H1 (cell line): ENCODE data around the gene VSTM4. TPM values are rescaled to one million over a fixed set of nuclear protein-coding genes. Genes with fewer than 3 reads are reported as not detected.

Experiments used
- CBX8 ChIP-seq: fragments of 300-800, 300-1000 bp; sonication (generic); IDR thresholded peaks from 2 replicates; pipeline ENCODE4 v1.7.1; 2016; ENCODE audit warnings: low read depth, low read length, borderline replicate concordance
- GABPA ChIP-seq: IDR thresholded peaks from 2 replicates; pipeline ENCODE4 v1.6.1; 2011; ENCODE audit warnings: mild to moderate bottlenecking, low read length, moderate library complexity, borderline replicate concordance; ENCODE audit not compliant: insufficient read depth
- POLR2AphosphoS5 ChIP-seq: IDR thresholded peaks from 2 replicates; pipeline ENCODE4 v1.6.1; 2011; ENCODE audit warnings: low read depth, low read length
- RXRA ChIP-seq: IDR thresholded peaks from 2 replicates; pipeline ENCODE4 v1.6.1; 2011; ENCODE audit warnings: low read depth, mild to moderate bottlenecking, low read length, moderate library complexity; ENCODE audit not compliant: insufficient read depth
- polyA plus RNA-seq, 7 experiments: library from polyadenylated mRNA; depleted of rRNA in 3 of 7; stranded (reverse) in 5 of 7; unstranded in 2 of 7; fragments of >200 nt in 5 of 7; fragments of 200-250 nt in 2 of 7; gene quantifications; 1 replicate in 5 of 7; 2 replicates in 1 of 7; 4 replicates in 1 of 7; pipeline versions ENCODE4 v1.2.1 to v1.2.3, GENCODE V29; 2011 to 2013; ENCODE audit warnings: missing spikeins in 2 of 7, mixed read lengths in 2 of 7
- total RNA-seq: library from RNA; stranded (reverse); fragmentation: NEBNext Ultra II Directional; extraction: Animal tissue kit (Norgen Biotek cat#: 25700); gene quantifications from 2 replicates; pipeline ENCODE4 v1.2.1, GENCODE V29; 2021
- TF ChIP-seq, protein P1 (sequence below): IDR thresholded peaks from 2 replicates; pipeline ENCODE4 v1.6.1; 2012; ENCODE audit warnings: inconsistent platforms

Gene VSTM4
- total and polyA plus RNA-seq, 2 of the 8 experiments (the other 6 are each of a cell fraction or from before 2014, with no cell fraction given), result 0.48 to 0.73 TPM

GRCh38 chr10:48990226-48990625 lies 125.1 kb downstream of the VSTM4 start (continued):
- TF ChIP-seq CBX8 (no peak), GABPA (no peak), POLR2AphosphoS5 (no peak), RXRA (no peak)
- TF ChIP-seq, protein P1, sequence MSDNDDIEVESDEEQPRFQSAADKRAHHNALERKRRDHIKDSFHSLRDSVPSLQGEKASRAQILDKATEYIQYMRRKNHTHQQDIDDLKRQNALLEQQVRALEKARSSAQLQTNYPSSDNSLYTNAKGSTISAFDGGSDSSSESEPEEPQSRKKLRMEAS, result no peak
